HG02970 (cell line): Measurements from ENCODE around the gene ASTN2.

Source experiments
- ATAC-seq: cut with Tn5 transposase; IDR thresholded peaks from one replicate; pipeline ENCODE4 v1.9.1; 2021; ENCODE audit warnings: mild to moderate bottlenecking, moderate library complexity, moderate number of reproducible peaks; ENCODE audit not compliant: unreplicated experiment, low FRiP score

ASTN2 gene

DNA sequence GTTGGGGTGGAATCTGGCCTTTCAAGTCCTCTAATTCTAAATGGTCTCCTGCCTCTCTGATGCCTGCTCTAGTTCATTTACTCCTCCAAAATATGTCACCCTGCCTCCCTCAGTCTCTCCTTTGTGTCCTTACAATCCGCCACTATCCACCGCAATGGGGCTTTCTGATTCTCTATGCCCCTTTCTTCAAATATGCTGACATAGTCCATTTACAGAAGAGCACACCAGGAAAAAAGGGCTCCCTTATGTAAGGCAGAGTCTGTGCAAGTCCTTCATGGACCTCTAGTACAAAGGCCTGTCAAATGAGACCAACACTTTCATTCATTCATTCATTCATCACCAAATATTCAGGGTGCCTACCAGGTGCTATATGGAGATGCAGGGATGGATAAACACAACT, 2.0 kb upstream of the ASTN2 start:
- ATAC-seq: no peak

DNA sequence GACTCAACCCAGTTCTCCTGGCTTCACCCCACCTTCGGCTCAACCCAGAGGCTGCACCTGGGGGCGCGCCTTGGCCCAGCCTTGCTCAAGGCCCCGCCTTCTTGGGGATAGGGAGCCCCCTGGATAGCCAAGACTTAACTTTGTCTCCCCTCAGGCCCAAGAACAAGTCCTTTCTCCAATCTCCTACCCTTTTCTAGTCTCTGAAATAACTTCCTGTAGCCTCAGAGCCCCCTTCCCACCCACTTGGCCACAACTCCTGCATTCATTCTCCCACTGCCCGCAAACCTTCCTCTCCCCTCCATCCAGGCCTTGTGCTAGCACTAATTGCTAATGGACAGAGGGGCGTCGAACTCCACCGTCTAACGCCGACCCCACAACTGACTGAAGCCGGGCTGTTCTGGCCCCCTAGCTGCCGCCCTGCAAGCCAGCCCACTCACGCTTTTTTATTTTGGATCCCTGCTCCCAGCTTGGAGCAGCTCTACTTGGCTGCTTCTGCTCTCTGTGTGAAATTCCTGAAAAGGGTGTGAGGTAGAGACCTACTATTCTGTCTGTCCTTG, 579 bp upstream of the ASTN2 start:
- ATAC-seq: no peak

DNA sequence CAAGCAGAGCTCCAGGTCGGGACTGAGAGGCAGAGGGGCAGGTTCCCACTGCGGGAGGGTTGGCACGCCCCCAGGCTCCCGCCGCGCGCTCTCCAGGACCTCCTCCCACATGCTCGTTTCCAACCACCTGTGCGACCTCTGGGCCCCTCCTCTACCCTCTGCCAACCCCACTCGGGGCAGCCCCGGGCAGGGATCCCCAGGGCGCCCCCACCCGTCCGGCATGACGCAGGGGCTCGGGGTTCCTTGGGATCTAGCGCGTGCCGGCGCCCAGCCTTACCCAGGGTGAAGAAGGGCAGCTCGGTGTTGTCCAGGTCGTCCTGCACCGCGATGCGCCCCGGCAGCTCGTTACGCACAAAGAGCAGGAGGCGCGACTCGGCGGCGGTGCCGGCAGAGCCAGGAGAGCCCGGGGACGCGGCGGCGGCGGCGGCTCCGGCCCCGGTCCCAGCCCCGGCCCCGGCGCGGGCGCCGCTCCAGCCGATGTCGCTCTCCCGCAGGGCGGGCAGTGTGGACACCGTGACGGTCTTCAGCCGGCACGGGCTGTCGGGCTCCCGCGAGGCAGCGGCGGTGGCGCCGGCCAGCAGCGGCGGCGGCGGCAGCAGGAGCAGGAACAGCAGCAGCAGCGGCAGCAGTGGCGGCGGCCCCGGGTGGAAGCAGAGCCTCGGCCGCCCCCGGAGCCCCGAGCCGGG, 494 bp downstream of the ASTN2 start:
- no peak for ATAC-seq

DNA sequence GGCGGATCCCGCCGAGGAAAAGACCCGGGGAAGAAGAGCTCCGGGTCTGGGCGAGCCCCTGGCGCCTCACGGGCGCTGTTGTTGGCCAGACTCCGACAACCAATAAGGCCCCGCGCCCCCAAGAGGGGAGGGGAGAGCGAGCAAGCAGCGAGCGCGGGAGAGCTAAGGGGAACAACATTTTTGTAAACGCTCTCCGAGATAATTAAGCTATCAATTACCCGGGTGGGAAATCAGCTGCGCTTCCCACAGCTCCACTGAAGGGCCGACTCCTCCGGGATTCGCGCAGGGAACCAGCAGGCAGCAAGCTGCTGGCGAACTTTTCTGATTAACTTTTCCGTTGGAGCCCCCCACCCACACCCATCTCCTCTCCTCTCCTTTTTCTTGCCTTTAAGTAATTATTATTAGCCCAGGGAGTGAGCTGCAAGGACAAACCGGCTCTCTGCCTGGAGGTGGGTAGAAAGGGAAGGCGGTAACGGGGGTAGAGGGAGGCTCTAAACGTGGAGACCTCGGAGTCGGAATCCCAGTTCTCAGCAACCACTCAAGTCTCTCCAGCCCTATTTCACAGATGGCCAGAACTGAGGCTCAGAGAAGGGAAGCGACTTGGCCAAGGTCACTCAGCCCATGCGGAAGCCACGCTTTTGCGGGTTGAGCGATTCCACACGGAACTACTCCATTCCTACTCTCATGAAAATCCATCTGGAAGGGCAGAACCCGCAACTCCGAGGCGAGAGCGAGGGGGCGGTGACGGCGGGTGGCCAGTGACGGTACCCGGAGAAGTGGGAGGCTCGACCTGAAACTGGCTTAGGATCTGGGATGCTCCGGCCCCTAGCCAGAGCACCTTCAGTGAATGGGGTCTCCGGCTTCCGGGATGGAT, 1.3 kb downstream of the ASTN2 start:
- no peak for ATAC-seq

DNA sequence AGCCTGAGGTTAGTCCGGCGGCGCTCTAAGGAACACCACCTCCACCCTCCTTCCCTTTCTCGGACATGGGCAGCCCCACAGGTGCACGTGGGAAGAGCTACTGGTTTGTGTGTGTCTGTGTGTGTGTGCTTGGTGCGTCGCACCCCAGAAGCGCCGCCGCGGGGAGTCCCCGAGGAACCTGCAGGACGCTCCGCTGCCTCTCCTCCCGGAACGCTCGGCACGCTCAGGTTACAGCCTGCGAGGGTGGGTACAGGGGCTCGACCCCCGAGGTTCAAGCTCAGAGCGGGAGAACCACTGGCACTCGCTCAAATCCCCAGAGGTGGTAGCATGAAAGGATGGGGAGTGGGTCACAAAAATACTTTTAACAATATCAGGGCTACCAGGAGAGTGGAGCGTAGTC, 2.0 kb downstream of the ASTN2 start:
- ATAC-seq: no peak

DNA sequence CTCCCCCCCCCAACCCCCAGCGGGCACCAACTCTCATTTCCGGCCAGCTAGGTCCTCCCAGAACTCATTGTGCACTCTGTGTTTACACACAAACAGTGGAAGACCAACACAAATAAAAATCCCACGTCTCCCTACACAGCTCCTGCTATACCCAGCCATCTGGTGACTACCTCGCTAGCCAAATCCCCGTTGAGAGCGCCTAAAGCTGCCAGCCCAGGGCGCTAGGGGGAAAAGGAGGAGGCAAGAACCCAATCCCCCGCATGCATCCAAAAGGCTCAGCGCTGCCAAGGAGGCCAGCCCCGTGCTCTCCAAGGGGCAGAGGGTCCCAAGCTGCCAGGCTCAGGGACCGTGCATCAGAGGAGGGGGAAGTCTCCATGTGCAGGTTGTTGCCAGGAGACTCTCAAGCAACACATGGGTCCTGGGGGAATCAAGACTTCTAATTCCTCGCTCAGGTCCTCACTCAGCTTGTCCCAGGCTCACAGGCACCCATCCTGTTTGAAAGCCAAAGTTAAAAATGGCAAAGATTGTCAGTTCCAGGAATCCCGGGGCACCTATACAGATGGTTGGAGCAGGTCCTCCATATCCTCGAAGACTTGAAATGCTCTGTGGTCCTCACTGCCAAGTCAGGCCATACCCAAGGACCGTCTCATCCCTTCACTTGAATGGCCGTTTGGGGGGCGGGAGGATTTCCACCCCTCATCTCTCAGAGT, 2.7 kb downstream of the ASTN2 start:
- ATAC-seq: no peak

DNA sequence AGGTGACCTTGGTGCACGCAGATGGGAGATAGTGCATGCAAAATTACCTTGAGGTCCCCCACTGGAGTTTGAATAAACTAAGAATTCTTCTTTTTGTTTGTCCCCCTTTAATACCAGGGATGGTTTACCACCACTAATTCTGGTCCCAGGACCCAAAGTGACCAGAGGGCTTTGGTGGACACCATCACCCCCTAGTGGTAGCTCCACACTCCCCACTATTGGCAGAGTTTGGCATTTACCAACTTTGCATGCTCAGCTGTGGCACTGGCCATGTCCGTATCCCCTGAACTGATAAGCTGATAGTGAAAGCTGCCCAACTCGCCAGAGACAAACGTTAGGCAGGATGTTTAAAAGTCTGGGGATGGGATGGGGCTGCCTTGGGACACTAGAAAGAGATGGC, 3.3 kb downstream of the ASTN2 start:
- ATAC-seq: no peak

DNA sequence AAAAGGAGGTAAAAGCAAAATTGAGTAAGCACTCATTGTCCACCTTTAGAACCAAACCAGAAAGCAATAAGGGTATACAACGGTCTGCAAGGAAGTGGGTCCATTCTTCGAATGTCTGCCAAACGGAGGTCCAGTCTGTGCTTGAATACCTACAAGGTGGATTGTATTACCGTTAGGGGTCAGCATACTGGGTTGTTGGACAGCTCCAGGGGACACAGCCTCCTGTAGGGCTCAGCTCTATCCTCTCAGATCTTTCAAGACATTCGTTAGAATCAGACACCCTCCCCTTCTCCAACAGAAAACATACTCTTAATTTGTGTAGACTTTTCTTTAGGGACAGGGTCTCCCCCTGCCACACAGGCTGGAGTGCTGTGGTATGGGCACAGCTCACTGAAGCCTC, 5.5 kb downstream of the ASTN2 start:
- no peak for ATAC-seq

DNA sequence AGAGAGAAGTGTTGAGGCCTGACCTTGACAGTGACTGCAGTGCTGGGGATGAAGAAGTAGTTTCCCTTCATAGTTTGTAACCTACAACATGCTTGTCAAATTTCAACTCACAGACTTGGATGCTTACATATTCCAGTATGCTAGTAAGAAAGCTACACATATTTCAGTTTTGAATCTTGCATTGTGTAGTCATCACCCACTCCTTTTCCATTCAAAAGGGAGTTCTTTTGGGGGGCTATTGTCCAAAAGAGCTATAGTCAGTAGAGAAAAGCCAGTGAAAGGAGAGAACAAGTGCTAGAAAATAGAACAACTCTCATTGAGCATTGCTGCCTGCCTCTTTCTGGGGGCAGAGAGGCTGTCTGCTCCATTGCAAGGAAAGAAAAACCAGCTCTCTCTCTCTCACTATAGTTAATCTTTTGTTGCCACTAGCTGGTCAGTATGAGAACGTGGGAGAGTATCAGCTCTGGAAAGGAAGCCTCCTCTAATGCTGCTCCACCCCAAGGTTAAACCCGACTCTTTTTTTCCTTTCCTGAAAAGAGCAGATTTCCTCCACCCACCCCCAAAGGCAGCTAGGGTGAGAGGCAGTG, 7.3 kb downstream of the ASTN2 start:
- ATAC-seq: no peak

DNA sequence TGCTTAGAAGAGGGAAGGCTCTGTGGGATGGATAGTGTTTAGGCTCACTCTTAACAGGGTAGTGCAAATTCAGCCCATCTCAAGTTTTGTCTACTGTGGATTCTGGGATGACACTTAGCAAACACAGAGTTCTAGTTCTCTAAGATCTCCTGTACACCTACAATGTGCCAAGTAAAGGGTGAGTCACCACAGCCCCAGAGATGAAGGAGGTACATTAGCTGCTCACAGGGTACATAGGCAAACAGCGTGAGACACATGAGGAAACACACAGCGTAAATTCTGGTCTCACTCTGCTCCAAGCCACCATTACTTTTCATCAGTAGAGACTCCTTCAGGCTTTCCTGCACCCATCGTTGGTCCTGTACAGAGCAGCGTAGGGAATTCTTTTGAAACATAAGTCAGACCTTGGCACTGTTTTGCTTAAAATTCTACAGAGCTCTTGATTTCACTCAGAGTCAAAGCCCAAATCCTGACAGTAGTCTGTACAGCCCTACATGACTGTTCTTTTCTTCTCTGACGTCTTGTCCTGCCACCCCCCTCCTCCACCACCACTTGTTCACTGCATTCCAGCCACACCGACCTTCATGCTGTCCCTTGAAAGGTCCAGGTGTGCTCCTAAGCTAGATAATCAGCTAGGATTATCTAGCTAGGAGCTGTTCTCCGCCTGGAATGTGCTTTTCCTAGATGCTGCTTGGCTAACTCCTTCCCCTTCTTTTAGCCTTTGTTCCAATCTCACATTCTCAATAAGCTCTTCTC, 8.7 kb downstream of the ASTN2 start:
- ATAC-seq: no peak

DNA sequence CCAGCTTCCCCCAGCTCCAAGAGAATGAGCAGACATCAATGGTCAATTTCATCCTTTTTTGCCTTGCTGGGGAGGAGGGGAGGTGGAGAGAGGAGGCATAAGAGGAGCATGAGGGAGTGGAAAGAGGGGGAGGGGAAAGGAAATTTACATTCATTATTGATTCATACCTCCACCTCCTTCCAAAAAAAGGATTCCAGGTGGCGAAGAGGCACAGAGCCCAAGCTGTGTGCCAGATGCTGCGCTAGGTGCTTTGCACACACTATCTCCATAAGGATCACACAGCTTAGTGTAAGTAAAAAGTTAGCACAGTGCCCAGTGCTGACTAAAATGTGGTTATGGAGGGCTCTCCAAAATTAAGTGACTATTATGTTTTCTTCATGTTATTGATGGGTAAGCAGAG, 11.0 kb downstream of the ASTN2 start:
- no peak for ATAC-seq

DNA sequence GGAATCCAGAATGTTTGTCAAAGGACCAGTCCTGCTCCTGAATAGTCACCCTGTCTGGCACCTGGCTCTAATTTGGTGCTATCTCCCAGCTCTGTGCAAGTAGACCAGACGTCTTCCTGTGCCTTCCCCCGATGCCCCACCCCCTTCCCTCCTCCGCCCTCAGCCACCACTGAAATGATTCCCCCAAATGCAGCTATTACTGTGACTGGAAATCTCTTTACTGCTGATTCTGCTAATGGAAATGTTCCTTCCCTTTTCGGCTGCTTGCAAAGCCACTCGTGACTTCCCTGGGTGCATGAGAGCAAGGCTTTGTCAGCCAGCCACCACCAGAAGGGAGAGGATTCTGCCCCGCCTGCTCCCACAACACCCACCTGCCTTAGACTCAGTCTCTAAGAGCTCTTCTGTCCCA, 11.4 kb downstream of the ASTN2 start:
- no peak for ATAC-seq

DNA sequence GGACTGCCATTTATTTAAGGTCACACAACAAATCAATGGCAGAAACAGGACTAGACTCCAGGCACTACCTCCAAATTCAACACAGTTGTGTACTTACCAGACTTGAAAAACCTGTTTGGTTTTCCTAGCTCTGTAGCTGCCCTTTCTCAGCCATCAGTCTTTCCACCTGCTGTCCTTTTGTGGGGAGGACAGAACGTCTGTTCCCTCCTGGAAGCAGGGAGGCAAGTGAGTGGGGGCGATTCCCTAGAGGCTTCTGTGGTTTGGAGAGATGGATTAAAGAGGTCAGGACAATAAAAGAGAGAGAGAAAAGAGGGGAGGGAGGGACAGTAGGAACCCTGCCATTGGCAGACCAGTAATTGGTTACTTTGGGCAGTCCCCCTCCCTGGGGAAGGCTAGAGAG, 14.7 kb downstream of the ASTN2 start:
- no peak for ATAC-seq

DNA sequence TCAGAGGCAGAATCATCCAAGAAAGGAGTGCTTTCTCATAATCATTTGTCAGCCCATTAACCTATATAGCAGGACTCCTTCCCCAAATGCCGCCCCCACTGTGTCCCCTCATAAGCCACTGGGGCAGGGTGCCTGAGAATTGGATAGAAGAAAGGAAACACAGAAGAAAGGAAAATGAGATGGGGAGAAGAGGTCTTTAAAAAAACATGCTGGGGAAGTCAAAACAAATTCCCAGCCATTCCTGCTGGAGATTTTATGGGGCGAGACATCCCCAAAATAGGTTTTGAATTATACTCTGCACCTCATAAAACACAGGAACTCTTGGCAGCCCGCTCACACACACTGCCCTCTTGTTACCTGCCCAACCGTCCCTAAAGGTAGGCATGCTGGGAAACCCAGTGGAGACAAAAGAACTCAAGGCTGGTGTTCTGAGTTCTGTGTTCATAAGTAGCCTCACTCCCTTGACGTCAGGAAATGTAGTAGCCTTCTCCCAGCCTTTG, 19.7 kb downstream of the ASTN2 start:
- ATAC-seq: no peak

DNA sequence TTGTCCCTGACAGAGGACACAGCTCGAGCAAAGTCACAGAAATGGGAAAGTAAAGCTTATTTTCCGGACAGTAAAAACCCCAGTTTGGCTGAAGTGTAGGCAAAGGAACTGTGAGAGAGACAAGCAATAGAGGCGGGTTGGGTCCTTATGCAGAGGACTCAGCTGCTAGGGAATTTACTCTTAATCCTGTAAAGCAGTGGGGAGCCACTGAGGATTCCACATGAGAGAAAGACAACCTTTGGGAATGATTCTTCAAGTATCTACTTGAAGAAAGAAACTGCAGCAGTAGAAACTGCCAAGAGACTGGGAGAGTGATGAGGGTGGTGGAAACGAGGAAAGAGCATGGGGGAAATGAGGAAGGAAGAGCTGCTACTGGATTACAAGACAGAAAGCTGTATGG, 20.2 kb downstream of the ASTN2 start:
- no peak for ATAC-seq

DNA sequence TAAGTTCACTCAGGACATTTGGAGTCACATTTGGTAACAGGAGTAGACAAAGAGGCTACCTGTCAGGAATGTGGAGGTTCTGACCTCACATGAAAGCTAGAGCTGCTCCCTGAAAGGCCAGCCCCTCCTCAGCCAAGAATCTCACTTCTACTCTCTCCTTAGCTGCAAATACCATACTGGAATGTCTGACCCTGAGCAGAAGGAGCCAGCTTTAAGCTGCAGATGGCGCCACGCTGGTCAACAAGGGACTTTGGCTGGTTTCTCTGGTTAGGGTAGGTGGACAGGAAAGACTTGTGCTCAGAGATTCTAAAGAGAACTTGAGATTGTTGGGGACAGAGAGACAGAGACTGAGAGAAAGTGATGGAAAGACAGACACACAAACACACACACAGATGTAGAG, 21.9 kb downstream of the ASTN2 start:
- no peak for ATAC-seq

DNA sequence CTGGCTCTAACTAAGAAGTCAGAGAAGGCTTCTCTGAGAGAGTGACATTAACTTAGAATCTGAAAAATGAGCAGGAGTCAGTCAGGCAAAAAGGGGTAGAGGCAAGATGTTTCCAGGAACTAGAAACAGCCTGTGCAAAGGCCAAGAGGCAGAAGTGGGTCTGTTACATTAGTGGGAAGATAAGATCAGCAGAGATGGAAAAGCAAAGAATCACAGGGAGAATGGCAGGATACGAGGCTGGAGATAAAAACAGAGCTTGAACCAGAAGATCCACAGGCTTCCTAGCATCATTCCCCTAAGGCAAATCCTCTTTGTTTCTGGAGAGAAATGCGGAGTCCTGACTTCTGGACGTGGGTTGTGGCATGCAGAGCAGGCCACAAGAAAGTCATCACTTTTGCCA, 27.4 kb downstream of the ASTN2 start:
- ATAC-seq: no peak

DNA sequence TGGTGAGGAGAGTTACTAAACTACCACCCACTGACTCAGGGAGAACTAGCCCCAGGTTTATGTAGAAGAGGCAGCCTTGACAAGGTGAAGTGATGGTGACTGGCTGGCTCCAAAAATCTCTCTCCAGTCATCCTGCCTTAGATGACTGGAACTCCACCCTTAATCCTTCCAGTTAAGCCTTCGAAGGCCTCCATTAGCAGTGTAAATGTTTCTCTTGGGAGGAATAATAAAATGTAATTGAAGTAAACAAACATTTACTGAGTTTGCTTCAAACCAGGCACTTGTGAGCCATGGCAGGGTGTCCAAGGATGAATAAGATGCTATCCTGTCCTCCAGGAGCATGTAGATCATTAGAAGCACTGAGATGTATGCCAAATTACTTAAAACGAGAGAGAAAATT, 35.5 kb downstream of the ASTN2 start:
- no peak for ATAC-seq

DNA sequence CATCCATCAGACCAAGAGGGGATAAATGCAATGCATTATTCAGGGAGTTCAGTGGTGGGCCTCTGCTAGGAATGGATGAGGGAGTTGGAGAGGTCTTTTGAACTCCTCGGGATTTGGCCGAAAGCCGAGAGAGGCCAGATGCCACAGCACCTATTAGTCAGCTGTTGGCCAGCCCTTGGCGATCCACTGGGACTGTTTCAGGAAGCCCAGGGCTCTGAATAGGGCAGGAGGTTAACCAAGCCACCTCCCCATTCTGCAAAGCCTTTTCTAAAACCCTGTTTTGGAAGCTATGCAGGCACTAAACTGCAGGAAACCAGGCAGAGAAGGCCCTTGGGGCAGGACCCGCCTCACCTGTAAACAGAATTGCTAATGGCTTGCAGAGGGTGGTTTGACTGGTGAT, 37.8 kb downstream of the ASTN2 start:
- no peak for ATAC-seq

DNA sequence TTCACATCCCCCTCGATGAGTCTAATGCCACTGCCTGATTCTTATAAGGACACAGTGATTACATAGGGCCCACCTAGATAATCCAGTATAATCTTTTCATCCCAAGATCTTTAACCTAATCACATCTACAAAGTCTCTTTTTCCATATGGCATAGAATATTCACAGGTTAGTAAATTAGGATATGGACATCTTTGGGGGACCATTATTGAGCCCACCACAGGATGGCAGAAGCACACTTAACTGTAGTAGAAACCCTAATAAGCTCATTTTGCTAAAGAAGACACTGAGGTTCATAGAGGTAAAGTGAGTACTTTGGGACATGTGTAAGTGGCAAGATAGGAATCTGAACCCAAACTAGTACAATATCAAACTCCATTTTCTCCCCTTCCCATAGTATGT, 38.9 kb downstream of the ASTN2 start:
- ATAC-seq: no peak
